ENCODE measurements around the gene ACVR2A. TPM values are rescaled to one million over a fixed set of nuclear protein-coding genes. Genes with fewer than 3 reads are reported as not detected.

The ACVR2A gene
- polyA plus RNA-seq, 1 of the 3 experiments (the other 2 are of a cell fraction), result 1.6 TPM

DNA sequence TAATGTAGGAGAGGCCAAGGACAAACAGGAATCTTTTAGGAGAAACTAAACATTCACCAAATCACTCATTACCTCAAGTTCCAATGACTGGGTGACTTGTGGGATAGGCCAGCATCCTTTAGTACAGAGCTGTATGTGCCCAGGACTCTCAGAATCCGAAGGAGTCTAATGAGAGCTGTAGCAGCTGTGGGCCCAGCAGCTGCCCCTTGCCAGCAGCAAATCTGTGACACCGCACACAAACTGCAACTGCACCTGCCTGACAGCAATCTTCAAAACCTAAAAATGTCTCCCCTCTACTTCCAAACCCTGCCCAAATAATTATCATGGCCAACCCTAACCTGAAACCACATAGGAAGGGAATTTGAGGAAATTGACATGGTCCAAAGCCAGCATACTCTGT lies 44.5 kb upstream of the ACVR2A start (continued):
- TF ChIP-seq, protein P1, sequence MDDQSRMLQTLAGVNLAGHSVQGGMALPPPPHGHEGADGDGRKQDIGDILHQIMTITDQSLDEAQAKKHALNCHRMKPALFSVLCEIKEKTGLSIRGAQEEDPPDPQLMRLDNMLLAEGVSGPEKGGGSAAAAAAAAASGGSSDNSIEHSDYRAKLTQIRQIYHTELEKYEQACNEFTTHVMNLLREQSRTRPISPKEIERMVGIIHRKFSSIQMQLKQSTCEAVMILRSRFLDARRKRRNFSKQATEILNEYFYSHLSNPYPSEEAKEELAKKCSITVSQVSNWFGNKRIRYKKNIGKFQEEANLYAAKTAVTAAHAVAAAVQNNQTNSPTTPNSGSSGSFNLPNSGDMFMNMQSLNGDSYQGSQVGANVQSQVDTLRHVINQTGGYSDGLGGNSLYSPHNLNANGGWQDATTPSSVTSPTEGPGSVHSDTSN (IDR thresholded peaks at IDR 0.05), result no peak
- no peak for TF ChIP-seq POLR2AphosphoS5 (IDR thresholded peaks at IDR 0.05; ENCODE audit: low read depth, low read length)

DNA sequence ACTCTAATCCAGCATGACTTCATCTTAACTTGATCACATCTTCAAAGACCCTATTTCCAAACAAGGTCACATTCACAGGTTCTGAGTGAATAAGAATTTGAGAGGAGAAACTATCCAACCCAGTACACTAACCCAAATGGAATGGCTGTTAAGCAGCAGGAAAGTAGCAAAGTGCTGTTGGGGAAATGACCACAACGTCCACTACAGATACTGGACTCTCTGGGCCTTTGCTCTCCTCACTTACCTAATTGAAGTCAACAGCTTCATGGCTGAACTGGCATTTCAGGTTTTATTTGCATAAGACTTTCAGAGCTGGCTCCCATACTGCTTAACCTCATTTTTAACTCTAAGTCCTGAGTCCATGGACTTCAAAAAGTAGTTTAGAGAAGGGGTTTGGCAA lies 38.0 kb upstream of the ACVR2A start:
- no peak overlapping the region for H3K9ac ChIP-seq
- 11% methylated on average over 1 of the region's 1 CpG for WGBS (ENCODE audit: low lambda C conversion rate)
- ChIA-PET POLR2A (no interaction called here), CTCF (no interaction called here)
- TF ChIP-seq ELF1 (IDR thresholded peaks at IDR 0.05) (no peak), NRF1 (IDR thresholded peaks at IDR 0.05; ENCODE audit: low read depth, low read length) (no peak), MEF2A (IDR thresholded peaks at IDR 0.05; ENCODE audit: borderline replicate concordance, low read depth) (no peak), EZH2phosphoT487 (IDR thresholded peaks at IDR 0.05; ENCODE audit: borderline replicate concordance, low read depth) (no peak), SIN3A (IDR thresholded peaks at IDR 0.05; ENCODE audit: borderline replicate concordance, low read depth, low read length) (no peak), FOSL2 (IDR thresholded peaks at IDR 0.05; ENCODE audit: borderline replicate concordance, low read depth) (no peak)
- no peak overlapping the region for H3K27ac ChIP-seq (ENCODE audit: low read depth in 2 of 2, low read length in 1 of 2)
- no peak overlapping the region for H2AFZ ChIP-seq (ENCODE audit: low read depth)
- no peak for DNase-seq
- H3K4me1 ChIP-seq (ENCODE audit: control insufficient read depth in 1 of 2, insufficient read depth in 2 of 2, low read depth in 1 of 2, low read length in 1 of 2), result no peaks in the 10 kb centered on the region
- H3K4me2 ChIP-seq, result no peak overlapping the region
- H3K4me3 ChIP-seq (ENCODE audit: low read depth in 2 of 2, low read length in 1 of 2), result no peak overlapping the region
- H4K20me1 ChIP-seq (ENCODE audit: insufficient read depth), result no peaks in the 10 kb centered on the region
- no peaks in the 10 kb centered on the region for H3K9me2 ChIP-seq
- no peaks in the 10 kb centered on the region for H3K27me3 ChIP-seq (ENCODE audit: insufficient read depth)
- H3K9me3 ChIP-seq, result no peaks in the 10 kb centered on the region
- H3K79me2 ChIP-seq (ENCODE audit: insufficient read depth), result no peaks in the 10 kb centered on the region
- H3F3A ChIP-seq (replicated peaks; ENCODE audit: insufficient read depth), result no peaks in the 10 kb centered on the region
- H3K36me3 ChIP-seq (replicated peaks in 1 of 2; ENCODE audit: control insufficient read depth in 1 of 2, insufficient read depth in 2 of 2, low read length in 1 of 2), result no peaks in the 10 kb centered on the region

DNA sequence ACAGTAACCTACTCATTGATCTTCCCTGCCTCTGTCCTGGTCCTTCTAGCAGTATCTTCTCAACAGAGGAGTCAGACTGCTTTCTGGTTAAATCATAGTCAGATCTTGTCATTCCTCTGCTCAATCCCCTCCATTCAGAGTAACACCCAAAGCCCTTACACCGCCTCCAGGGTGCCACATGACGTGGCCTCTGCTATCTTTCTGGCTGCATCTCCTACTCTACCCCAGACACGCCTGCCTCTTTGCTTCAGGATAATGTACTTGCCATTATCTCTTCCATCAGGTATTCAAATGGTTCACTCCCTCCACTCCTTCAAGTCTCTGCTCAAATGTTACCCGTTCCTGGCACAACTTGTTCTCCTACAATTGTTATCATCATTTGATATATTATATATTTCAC lies 36.3 kb upstream of the ACVR2A start:
- Histone ChIP-seq H3K9me2 (no peaks in the 10 kb centered on the region), H3F3A (replicated peaks; ENCODE audit: insufficient read depth) (no peaks in the 10 kb centered on the region), H3K4me2 (no peak overlapping the region), H3K9me3 (no peaks in the 10 kb centered on the region), H3K79me2 (ENCODE audit: insufficient read depth) (no peaks in the 10 kb centered on the region), H3K36me3 (replicated peaks in 1 of 2; ENCODE audit: control insufficient read depth in 1 of 2, insufficient read depth in 2 of 2, low read length in 1 of 2) (no peaks in the 10 kb centered on the region), H4K20me1 (ENCODE audit: insufficient read depth) (no peaks in the 10 kb centered on the region), H3K27ac (ENCODE audit: low read depth in 2 of 2, low read length in 1 of 2) (no peak overlapping the region), H2AFZ (ENCODE audit: low read depth) (no peak overlapping the region), H3K27me3 (ENCODE audit: insufficient read depth) (no peaks in the 10 kb centered on the region), H3K9ac (no peak overlapping the region), H3K4me1 (ENCODE audit: control insufficient read depth in 1 of 2, insufficient read depth in 2 of 2, low read depth in 1 of 2, low read length in 1 of 2) (no peaks in the 10 kb centered on the region), H3K4me3 (ENCODE audit: low read depth in 2 of 2, low read length in 1 of 2) (no peak overlapping the region)
- ChIA-PET CTCF (no interaction called here), POLR2A (no interaction called here)
- DNase-seq, result no peak
- WGBS (ENCODE audit: low lambda C conversion rate), result 9% methylated on average over 4 of the region's 4 CpGs
- TF ChIP-seq JUND (IDR thresholded peaks at IDR 0.05) (no peak), TEAD4 (IDR thresholded peaks at IDR 0.05; ENCODE audit: borderline replicate concordance, insufficient read depth) (no peak), GABPA (IDR thresholded peaks at IDR 0.05; ENCODE audit: low read depth) (no peak), RCOR1 (IDR thresholded peaks at IDR 0.05; ENCODE audit: low read length) (no peak), RAD21 (IDR thresholded peaks at IDR 0.05; ENCODE audit: low read length) (no peak), EZH2phosphoT487 (IDR thresholded peaks at IDR 0.05; ENCODE audit: borderline replicate concordance, low read depth) (no peak), CHD2 (IDR thresholded peaks at IDR 0.05; ENCODE audit: low read length, partially characterized antibody) (no peak), FOSL2 (IDR thresholded peaks at IDR 0.05; ENCODE audit: borderline replicate concordance, low read depth) (no peak), POLR2AphosphoS5 (IDR thresholded peaks at IDR 0.05; ENCODE audit: low read depth, low read length) (no peak), TAF1 (IDR thresholded peaks at IDR 0.05; ENCODE audit: borderline replicate concordance, low read depth, low read length) (no peak), EP300 (IDR thresholded peaks at IDR 0.05; ENCODE audit: borderline replicate concordance in 1 of 2, low read depth in 1 of 2, low read length in 1 of 2) (no peak), FOXJ3 (CRISPR knock-in tag; IDR thresholded peaks at IDR 0.05) (no peak)
- TF ChIP-seq, protein P1 (IDR thresholded peaks at IDR 0.05), result no peak
- TF ChIP-seq, protein P2, sequence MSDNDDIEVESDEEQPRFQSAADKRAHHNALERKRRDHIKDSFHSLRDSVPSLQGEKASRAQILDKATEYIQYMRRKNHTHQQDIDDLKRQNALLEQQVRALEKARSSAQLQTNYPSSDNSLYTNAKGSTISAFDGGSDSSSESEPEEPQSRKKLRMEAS (IDR thresholded peaks at IDR 0.05; ENCODE audit: low read depth), result no peak
- TF ChIP-seq, protein P3, sequence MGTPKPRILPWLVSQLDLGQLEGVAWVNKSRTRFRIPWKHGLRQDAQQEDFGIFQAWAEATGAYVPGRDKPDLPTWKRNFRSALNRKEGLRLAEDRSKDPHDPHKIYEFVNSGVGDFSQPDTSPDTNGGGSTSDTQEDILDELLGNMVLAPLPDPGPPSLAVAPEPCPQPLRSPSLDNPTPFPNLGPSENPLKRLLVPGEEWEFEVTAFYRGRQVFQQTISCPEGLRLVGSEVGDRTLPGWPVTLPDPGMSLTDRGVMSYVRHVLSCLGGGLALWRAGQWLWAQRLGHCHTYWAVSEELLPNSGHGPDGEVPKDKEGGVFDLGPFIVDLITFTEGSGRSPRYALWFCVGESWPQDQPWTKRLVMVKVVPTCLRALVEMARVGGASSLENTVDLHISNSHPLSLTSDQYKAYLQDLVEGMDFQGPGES (IDR thresholded peaks at IDR 0.05; ENCODE audit: low read depth, low read length), result no peak

Data from SK-N-SH (cell line).